ENCODE results near the gene EPM2AIP1. TPM values are rescaled to one million over a fixed set of nuclear protein-coding genes. Genes with fewer than 3 reads are reported as not detected.

The EPM2AIP1 gene
- total and polyA plus RNA-seq, 10 donors = 4.9 to 31.3 (median 22.3) TPM

GRCh38 chr3:37030588-37030987, 37.7 kb upstream of the EPM2AIP1 start:
- no peak for DNase-seq
- Histone ChIP-seq H3K4me3 (no peak overlapping the region), H3K27ac (peak overlapping the region in 4 of 8 donors; percentile 1 to 67 (median 30)), H3K36me3 (peaks cover 0 to 100% (median 64%) of the 10 kb centered on the region in 6 donors), H3K27me3 (replicated peaks in 1 of 7) (no peaks in the 10 kb centered on the region), H3K9me3 (peaks cover 0 to 6% (median 3%) of the 10 kb centered on the region in 8 donors), H3K4me1 (peaks cover 0 to 22% (median 7%) of the 10 kb centered on the region in 6 donors)
- WGBS, 5 donors = 42 to 51% (median 48%) methylated on average over 3 of the region's 3 CpGs
- intact Hi-C loops (cut with DNase I; ENCODE audit: low total_unique reads) = no loop called here
- TF ChIP-seq POLR2AphosphoS5 (IDR thresholded peaks at IDR 0.05) (no peak), CTCF (IDR thresholded peaks at IDR 0.05 in 8 of 11, conservative IDR thresholded peaks at IDR 0.05 in 3 of 11) (no peak), POLR2A (IDR thresholded peaks at IDR 0.05) (no peak)

- intact Hi-C loops (cut with DNase I; ENCODE audit: low total_unique reads) = loop anchor here (10.0 kb wide), 1 partner anchor 185 kb away; no protein-coding TSS in a partner anchor
- no peak for TF ChIP-seq POLR2AphosphoS5 (IDR thresholded peaks at IDR 0.05)
- no peak for TF ChIP-seq POLR2A (IDR thresholded peaks at IDR 0.05)
- no peak for TF ChIP-seq CTCF (IDR thresholded peaks at IDR 0.05 in 8 of 11, conservative IDR thresholded peaks at IDR 0.05 in 3 of 11)
- Histone ChIP-seq H3K4me1 (peaks cover 0 to 29% (median 12%) of the 10 kb centered on the region in 6 donors), H3K9me3 (no peaks in the 10 kb centered on the region), H3K27me3 (replicated peaks in 1 of 7) (no peaks in the 10 kb centered on the region), H3K4me3 (no peak overlapping the region), H3K27ac (peak overlapping the region in 7 of 8 donors; percentile 8 to 67 (median 57)), H3K36me3 (peaks cover 0 to 96% (median 62%) of the 10 kb centered on the region in 6 donors)
- DNase-seq = no peak
These were observed 36.7 kb upstream of the EPM2AIP1 start for GRCh38 chr3:37029516-37030163.

GRCh38 chr3:37029111-37029510, 36.2 kb upstream of the EPM2AIP1 start:
- H3K27ac ChIP-seq = peak overlapping the region in 7 of 8 donors; percentile 30 to 67 (median 57)
- H3K9me3 ChIP-seq = no peaks in the 10 kb centered on the region
- no peak for DNase-seq
- peaks cover 0 to 96% (median 58%) of the 10 kb centered on the region in 6 donors for H3K36me3 ChIP-seq
- intact Hi-C loops (cut with DNase I; ENCODE audit: low total_unique reads) = loop anchor here (10.0 kb wide), 1 partner anchor 186 kb away; no protein-coding TSS in a partner anchor
- no peaks in the 10 kb centered on the region for H3K27me3 ChIP-seq (replicated peaks in 1 of 7)
- no peak for TF ChIP-seq POLR2A (IDR thresholded peaks at IDR 0.05)
- TF ChIP-seq CTCF (IDR thresholded peaks at IDR 0.05 in 8 of 11, conservative IDR thresholded peaks at IDR 0.05 in 3 of 11) = no peak
- no peak for TF ChIP-seq POLR2AphosphoS5 (IDR thresholded peaks at IDR 0.05)
- H3K4me3 ChIP-seq = no peak overlapping the region
- 61 to 91% (median 77%) methylated on average over 1 of the region's 1 CpG for WGBS, 5 donors
- peaks cover 0 to 34% (median 15%) of the 10 kb centered on the region in 6 donors for H3K4me1 ChIP-seq

- peaks cover 0 to 95% (median 58%) of the 10 kb centered on the region in 6 donors for H3K36me3 ChIP-seq
- intact Hi-C loops (cut with DNase I; ENCODE audit: low total_unique reads) = loop anchor here (10.0 kb wide), 1 partner anchor 186 kb away; no protein-coding TSS in a partner anchor
- H3K4me1 ChIP-seq = peaks cover 0 to 35% (median 15%) of the 10 kb centered on the region in 6 donors
- TF ChIP-seq POLR2A (IDR thresholded peaks at IDR 0.05) = no peak
- TF ChIP-seq POLR2AphosphoS5 (IDR thresholded peaks at IDR 0.05) = no peak
- TF ChIP-seq CTCF (IDR thresholded peaks at IDR 0.05 in 8 of 11, conservative IDR thresholded peaks at IDR 0.05 in 3 of 11) = no peak
- DNase-seq = no peak
- H3K9me3 ChIP-seq = no peaks in the 10 kb centered on the region
- no peaks in the 10 kb centered on the region for H3K27me3 ChIP-seq (replicated peaks in 1 of 7)
- WGBS, 5 donors = 44 to 79% (median 65%) methylated on average over 1 of the region's 1 CpG
- H3K4me3 ChIP-seq = no peak overlapping the region
- H3K27ac ChIP-seq = peak overlapping the region in 7 of 8 donors; percentile 30 to 67 (median 57)
These were observed 35.4 kb upstream of the EPM2AIP1 start for GRCh38 chr3:37028329-37028728.

Measured in spleen (tissue), 11 donors.